Inflammatory macrophage treated with lipopolysaccharide for 1 hour (primary cell): ENCODE measurements around the gene SPTBN4.
A peak's percentile ranks its signal among the peaks of the same experiment; 100 is the strongest.
"Not testable (repeated sequence)": the region's sequence is repeated elsewhere in the genome, so short reads cannot be mapped to it uniquely, and the experiment has no call there.

Source experiments
- DNase-seq, 2 donors: peaks; one replicate each; pipeline ENCODE4 v3.0.0-alpha.2; 2020 to 2022

SPTBN4 gene

GRCh38 chr19:40621966-40622772, 155.4 kb downstream of the SPTBN4 start:
- DNase-seq, result no peak

- no peak for DNase-seq
Observed at GRCh38 chr19:40622773-40623075, 155.9 kb downstream of the SPTBN4 start.

- no peak for DNase-seq
Observed at GRCh38 chr19:40623403-40624251, 156.8 kb downstream of the SPTBN4 start.

GRCh38 chr19:40624369-40625153, 157.8 kb downstream of the SPTBN4 start:
- not testable (repeated sequence) for DNase-seq

GRCh38 chr19:40625406-40626120, 158.8 kb downstream of the SPTBN4 start:
- peak; percentile 30 to 60 for DNase-seq
